SKM-1 (cell line): ENCODE results near the gene PPCS.
A peak's percentile ranks its signal among the peaks of the same experiment; 100 is the strongest.

Source experiments
- DNase-seq: peaks from one replicate; lab custom pipeline; 2025; ENCODE audit not compliant: unreplicated experiment; lab: John Stamatoyannopoulos, UW

PPCS gene

DNA sequence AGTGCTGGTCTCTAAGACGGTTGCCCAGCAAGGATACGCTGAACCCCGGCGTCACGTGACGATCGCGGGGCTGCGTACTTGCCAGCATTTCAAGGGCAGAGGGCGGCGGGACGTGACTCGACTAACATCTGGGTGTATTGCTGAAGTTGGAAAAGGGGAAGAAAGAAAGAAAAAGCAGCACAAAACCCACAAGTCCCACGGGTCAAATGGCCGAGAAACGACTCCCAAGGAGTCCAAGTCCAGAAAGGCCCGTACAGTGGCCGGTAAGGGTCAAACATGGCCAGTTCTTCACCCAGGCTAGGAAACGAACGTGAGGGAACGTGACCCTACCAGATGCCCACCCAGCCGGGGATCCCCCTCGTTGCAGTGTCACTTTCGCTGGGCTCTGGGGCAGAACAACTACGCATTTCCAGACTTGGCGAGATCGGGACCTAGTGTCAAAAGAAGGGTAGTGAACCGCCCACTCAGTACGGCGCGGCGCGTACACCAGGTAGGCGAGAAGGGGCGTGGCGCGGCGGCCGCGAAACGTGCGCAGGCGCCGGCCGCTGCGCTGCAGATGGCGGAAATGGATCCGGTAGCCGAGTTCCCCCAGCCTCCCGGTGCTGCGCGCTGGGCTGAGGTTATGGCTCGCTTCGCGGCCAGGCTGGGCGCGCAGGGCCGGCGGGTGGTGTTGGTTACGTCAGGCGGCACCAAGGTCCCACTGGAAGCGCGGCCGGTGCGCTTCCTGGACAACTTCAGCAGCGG lies at the start of gene PPCS, which contains the start of gene ZMYND12:
Gene PPCS, plus strand, starts transcription at position 534 of the 744 bp plus-strand sequence. Its CDS starts 23 bp downstream, at position 557.
Gene ZMYND12, minus strand, starts transcription at position 13 of the 744 bp plus-strand sequence. CDS start 25 bp downstream, outside the sequence.
- DNase-seq: peak; percentile 74

GRCh38 chr1:42414551-42415496 lies 41.5 kb upstream of the PPCS start:
- no peak for DNase-seq

DNA sequence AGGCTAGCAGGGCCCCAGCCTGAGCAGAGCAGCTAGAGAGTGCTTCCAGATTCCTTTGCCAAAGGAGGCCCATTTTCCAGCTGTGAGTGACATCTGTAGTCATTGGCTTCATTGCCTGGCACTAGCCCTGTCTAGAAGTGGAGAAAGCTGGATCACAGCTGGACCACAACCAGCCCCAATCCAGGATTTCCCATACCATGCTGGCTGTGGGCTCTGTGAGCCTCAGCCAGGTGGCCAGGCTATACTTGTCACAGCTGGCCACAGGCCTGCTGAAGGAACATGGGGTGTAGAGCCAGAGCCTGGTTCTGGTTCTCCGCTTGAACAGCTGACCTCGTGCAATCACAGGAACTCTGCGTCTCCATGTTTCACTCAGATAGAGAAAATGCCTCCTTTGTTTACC lies 39.2 kb upstream of the PPCS start:
- no peak for DNase-seq

GRCh38 chr1:42418516-42418915 lies 37.8 kb upstream of the PPCS start:
- no peak for DNase-seq

DNA sequence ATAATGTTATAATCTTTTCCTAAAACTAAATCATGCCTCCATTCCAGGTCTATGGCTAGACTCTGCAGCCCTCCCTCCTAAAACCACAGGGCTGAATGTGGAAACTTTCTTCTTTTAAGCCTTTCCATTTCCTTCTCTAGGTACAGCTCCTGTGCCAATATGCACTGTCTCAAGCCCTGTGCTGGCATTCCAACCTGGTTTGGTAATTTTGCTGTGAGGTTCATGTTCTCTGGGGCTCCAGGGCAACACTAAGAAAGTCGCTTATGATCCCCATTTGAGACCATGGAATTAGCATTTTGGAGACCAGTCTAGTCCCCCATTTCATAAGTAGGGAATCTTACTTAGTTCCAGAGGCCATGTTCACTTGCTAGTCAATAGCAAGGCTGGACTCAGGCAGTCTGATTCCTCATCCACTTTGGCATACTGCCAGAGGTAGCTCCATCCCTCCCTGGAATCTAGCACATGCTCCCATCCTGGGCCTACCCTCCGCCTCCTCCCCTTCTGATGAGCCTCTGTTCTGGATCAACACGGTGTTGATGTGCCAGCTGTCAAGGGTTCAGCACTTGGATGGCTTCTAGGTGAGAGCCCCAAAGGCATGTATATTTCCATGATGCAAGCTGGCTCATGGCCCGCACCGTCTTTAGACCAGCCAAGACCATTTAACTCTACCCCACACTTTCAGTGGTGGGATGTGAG lies 37.1 kb upstream of the PPCS start:
- DNase-seq: no peak

DNA sequence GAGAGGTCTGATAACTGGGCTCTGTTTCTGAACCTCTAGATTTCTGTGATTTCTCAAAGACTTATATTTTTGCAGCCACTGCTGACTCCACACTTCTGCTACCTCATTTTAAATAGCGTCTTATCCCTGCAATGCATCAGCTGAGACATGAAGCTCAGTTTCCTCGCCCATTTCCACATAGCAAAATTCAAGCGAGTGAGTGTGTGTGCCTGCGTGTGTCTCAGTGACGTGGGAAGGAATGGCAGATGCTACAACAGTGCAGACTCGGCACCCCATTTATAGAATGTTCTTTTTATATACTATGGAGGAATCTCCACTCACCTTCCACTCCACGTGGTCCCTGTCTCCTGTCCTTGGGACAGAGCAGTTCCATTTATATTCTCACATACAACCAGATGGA lies 36.2 kb upstream of the PPCS start:
- no peak for DNase-seq

DNA sequence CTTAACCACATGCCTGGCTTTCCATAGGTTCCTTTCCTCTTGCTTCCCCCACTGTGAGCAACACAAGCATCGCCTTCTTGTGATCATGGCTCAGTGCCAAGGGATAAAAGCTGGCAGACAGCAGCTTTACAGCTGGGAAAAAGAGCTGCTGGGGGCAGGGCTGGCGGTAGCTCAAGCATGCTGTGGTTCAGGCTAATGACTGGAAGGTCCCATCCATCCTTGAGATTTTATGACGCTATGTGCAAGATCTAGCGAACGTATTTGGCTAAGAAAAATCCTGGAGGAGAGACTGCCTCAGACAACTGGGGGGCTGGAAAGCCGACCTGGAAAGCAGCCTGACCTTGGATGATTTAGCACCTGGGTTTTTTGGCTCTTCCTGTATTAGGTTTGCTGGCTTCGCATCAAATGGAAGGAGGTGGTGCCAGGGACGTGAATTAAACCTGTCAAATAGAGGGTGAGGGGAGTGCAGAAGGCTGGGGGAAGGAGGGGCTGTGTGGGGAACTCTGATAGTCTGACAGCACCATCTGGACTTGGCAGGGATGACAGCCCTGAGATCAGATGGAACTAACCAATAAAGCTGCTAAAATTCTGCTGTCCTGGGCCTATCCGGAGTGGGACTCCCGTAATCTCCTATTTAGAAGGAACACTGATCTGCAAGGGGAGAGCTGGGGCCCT lies 35.3 kb upstream of the PPCS start:
- DNase-seq: no peak

DNA sequence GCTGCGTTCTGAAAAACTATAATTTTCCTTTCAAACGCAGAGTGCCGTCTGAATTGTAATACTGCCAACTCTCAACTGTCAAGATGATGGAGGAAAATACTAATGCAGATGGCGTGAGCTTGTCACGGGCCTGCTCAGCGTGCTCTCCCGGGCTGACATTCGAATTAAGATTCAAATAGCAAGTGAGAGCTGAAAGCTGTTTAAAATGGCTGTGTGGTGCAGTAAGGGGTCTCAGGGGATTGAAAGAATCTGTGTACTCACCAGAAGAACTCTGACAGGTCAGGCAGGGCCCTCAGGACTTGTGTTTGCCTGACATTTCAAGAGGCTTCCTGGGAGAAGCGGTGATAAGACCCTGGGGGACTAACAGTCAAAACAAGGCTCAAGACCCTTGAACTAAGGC lies 33.6 kb upstream of the PPCS start:
- no peak for DNase-seq

DNA sequence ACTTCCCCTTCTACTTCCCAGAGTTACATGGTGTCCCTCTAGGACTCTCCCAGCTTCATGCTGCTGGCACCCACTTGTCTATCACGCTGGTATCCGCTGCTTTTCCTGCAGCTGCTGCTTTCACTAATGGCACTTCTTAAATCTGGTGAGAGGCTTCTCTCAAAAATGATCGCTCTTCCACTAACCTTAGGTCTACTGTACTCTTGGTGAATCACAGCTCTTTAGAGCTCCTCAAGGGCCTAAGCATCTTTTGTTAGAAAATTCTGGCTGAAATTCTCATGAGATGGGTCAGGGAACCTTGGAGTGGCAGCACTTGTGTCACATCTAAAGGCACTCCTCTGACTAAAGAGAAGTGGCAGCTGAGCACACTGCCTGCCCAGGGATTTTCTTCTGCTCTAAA lies 32.7 kb upstream of the PPCS start:
- DNase-seq: no peak

- DNase-seq: no peak
Observed at GRCh38 chr1:42424201-42424600, 32.1 kb upstream of the PPCS start.

DNA sequence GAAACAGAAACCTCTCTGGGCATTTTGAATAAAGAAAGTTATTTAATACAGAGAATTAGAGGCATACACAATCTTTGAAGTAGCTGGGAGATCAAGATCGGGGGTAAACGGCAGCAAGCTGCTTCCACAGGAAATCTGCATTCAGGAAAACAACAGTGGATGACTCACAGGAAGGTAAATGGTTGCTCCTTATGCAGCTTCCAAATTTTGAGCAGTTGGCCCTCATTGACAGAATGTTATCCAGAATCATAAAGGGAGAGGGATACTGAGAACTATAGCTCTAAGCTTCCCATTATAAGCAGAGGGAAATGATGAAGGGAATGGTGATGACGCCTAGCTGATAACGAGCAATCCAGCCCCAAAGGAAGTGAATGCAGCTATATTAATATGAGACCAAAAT lies 29.1 kb upstream of the PPCS start:
- DNase-seq: no peak

DNA sequence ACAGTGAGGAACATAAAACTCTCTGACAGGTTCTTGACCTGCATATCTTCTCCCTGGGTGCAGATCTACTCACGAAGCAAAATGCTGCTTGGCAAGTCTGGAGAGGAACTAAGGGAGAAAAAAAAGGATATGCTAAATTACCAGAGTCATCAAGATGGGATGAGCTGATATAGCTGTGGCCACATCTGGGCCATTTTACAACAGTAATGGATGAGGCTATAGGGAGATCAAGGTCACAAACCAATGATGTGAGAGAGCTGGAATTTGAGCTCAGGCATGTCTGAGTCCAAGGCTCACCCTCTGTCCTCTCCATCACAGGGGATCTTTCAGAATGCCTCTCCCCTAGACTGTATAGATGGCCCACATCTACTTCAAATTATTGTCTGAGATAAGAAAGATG lies 26.7 kb upstream of the PPCS start:
- DNase-seq: no peak

- DNase-seq: no peak
Observed at GRCh38 chr1:42430286-42431135, 25.8 kb upstream of the PPCS start.

GRCh38 chr1:42431514-42431913 lies 24.8 kb upstream of the PPCS start:
- no peak for DNase-seq

DNA sequence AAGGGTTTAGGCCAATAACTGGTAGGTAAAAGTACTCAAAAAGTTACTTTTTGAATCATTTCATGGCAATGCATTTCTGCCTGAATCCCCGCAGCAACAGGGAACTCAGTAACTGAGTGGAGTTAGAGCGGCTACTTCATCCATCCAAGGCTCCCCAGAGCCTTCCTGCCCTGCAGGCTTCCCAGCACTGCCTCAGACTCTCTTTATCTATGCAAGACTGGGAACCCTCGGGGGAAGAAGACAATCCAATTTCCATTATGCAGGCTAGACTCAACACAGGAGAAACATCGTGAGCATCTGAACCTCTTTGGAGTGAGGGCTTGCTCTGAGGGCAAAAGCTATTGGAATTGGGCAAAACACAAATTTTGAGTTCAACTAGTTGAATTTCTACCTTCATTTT lies 23.6 kb upstream of the PPCS start:
- DNase-seq: no peak

- DNase-seq: no peak
Observed at GRCh38 chr1:42433369-42433768, 23.0 kb upstream of the PPCS start.

GRCh38 chr1:42434340-42434739 lies 22.0 kb upstream of the PPCS start:
- DNase-seq: no peak

DNA sequence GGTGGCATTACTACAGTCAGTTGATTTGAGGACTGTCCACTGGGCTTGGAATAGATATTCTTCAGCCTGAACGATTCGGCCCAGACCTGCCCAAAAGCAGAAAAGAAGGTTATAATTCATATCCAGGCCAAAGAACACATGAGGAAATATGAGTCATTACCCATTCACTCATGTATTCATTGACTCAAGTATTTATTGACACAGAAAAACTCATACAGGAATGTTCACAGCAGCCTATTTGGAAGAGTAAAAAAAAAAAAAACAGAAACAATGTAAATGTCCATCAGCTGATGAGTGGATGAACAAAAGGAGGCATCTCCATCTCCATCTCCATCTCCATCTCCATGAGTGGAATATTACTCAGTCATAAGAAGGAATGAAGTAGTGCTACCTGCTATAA lies 16.4 kb upstream of the PPCS start:
- no peak for DNase-seq

DNA sequence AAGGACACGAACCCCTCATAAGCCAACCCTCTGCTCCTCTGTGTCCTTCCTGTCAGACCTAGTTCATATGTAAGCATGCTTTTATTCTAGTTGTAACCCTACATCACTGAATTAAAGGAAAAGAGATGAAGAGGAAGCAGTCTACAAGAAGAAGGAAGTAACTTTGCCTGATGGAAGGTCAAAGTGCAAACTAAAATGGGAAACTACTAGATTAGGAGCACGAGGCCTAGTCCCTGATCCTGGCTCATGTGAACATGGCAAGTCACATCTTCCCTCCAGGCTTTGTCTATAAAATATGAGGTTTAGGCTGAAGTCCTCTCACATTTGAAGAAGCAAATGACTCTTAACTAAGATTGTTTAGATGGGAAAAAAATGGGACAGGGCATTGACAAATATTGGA lies 13.7 kb upstream of the PPCS start:
- peak; percentile 22 for DNase-seq

GRCh38 chr1:42449256-42449655 lies 7.1 kb upstream of the PPCS start:
- no peak for DNase-seq
